ENCODE results near the gene KIAA1191.
"Not testable (repeated sequence)": the region's sequence is repeated elsewhere in the genome, so short reads cannot be mapped to it uniquely, and the experiment has no call there.

KIAA1191 gene, protein sequence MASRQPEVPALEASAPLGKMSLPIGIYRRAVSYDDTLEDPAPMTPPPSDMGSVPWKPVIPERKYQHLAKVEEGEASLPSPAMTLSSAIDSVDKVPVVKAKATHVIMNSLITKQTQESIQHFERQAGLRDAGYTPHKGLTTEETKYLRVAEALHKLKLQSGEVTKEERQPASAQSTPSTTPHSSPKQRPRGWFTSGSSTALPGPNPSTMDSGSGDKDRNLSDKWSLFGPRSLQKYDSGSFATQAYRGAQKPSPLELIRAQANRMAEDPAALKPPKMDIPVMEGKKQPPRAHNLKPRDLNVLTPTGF

GRCh38 chr5:176361437-176362232 is at the start of gene KIAA1191:
TSS of gene KIAA1191 (minus strand) at chr5:176361764. CDS start at chr5:176359508, 2,256 bp downstream.
- peak; percentile 94 for DNase-seq (ENCODE audit: low spot score)

- DNase-seq (ENCODE audit: low spot score) = peak; percentile 76
These were observed 49.1 kb upstream of the KIAA1191 start for GRCh38 chr5:176410486-176411180.

- no peak for DNase-seq (ENCODE audit: low spot score)
These were observed 48.2 kb upstream of the KIAA1191 start for GRCh38 chr5:176409765-176410164.

DNA sequence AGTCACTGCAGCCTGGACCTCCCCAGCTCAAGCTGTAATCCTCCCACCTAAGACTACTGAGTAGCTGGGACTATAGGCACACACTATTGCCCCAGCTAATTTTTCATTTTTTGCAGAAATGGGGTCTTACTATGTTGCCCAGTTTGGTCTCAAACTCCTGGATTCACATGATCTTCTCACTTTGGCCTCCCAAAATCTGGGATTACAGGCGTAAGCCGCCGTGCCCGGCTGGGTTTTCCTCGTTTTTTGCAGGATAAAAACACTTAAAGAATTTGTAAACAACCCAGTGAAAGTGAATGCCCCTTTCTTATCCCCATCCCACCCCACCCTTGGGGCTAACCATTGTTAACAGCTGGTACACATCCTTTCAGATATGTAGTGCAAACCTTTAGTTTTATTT is 47.0 kb upstream of the KIAA1191 start:
- DNase-seq (ENCODE audit: low spot score) = no peak

GRCh38 chr5:176408252-176408573 is 46.6 kb upstream of the KIAA1191 start:
- DNase-seq (ENCODE audit: low spot score) = not testable (repeated sequence)

DNA sequence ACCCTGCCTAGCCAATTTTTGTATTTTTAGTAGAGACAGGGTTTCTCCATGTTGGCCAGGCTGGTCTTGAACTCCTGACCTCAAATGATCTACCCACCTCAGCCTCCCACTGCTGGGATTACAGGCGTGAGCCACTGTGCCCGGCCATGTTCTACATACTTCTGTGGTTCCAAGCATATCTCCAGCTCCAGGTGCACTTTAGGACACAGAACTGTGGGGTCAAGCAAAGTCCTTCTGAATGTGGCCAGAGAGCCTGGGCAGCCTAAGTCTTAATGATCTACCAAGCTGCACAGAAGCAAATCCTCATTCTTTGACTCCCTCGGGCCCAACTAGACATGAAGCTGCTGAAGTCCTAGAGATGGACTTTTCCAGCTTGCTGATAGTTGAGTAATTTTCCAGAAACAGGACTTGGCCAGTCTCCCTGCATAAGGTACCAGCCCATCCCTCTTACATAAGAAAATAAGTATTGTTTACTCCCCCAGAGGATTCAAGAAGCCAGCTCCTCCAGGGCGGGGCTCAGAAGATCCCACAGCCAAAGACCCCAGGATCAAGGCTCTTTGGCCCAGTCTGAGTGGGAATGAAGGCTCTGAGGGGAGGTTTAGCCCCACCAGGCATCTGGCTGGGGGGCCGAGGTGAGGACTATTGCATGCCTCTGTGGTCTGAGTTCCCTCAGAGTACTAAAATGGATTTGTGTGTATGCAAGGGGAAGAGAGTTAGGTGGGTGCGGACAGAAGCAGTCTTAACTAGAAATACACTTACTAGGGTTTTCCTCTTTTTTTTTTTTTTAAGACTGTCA is 46.1 kb upstream of the KIAA1191 start:
- DNase-seq (ENCODE audit: low spot score) = no peak

DNA sequence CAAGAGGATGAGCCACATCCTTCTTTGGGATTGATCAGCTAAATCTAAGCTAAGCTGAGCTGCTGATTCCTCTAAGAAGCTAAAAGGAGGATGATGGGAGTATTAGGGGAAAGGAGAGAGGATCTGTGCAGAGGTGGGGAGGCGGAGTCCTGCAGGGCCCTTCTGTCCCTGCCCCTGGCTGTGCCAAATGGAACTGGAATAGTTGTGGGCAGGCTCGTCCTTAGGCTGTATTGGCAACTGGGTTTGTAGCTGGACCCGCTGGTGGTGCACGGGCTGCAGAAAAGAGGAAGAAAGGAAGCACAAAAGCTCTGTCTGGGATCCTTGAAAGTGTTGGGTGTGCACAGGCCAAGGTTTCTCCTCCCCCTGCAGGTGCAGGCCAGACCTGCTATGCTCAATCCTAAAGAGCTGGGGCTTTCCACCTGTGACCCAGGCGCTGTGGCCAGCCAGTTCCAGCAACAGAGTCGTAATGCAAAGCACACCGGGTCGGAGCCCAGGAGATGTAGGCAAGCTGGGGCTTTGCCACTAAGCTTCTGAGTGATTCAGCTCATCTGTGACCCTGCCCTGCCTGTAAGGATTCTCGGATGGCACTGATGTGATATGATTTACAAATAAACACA is 45.0 kb upstream of the KIAA1191 start:
- no peak for DNase-seq (ENCODE audit: low spot score)

GRCh38 chr5:176405656-176406435 is 44.3 kb upstream of the KIAA1191 start:
- peak; percentile 43 for DNase-seq (ENCODE audit: low spot score)

GRCh38 chr5:176401281-176402205 is 40.0 kb upstream of the KIAA1191 start:
- no peak for DNase-seq (ENCODE audit: low spot score)

- DNase-seq (ENCODE audit: low spot score) = peak; percentile 96
These were observed 39.0 kb upstream of the KIAA1191 start for GRCh38 chr5:176400382-176401156.

GRCh38 chr5:176397736-176398420 is 36.3 kb upstream of the KIAA1191 start:
- no peak for DNase-seq (ENCODE audit: low spot score)

GRCh38 chr5:176396330-176396729 is 34.8 kb upstream of the KIAA1191 start:
- DNase-seq (ENCODE audit: low spot score) = no peak

DNA sequence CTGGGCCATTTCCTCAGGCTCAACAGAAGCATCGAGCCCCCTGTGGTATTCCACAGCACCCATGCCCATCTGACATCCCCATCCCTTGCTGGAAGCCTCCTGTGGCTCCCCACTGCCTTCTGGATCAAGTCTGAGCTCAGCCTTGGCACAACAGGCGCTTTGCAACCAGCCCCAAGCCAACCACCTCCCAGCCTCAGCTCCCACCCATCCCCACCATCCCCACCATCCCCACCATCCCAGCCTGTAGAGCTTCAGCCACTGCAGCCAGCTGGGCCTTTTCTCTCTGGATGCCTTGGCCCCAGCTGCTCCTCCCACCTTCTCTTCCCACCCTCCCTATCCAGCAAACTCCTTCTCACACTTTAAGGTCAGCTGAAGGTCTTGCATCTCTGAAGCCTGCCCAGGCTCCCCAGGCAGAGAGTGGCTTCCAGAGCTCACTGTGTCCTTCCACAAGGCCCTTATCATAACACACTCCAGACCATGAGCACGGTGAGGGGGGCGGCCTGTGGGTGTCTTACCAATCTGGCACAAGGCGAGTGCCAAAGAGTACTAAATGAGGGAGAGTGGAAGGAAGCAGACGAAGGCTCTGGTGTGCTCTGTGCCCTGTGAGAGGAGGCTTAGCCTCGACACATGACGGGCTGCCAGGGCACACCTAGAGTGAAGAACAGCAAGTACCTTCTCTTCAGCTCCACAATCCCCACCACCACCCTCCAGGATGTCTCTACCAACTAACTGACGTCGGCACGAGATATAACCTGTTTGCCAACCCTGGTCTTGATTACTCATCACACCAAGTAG is 33.5 kb upstream of the KIAA1191 start:
- DNase-seq (ENCODE audit: low spot score) = no peak

DNA sequence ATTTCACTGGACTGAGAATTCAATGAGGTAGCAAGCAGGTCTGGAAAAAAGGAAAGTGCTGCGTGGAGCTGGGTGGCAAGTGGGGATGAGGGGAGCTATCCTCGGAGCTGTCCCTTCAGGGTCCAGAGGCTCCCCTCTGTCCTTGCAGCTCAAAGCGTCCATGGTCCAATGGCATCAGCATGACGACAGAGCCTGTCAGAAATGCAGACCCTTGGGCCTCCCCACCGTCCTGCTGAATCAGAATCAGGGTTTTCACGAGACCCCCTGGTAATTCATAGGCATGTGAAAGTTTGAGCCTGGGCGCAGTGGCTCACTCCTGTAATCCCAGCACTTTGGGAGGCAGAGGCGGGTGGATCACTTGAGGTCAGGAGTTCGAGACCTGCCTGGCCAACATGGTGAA is 32.5 kb upstream of the KIAA1191 start:
- DNase-seq (ENCODE audit: low spot score) = no peak

GRCh38 chr5:176392526-176392925 is 31.0 kb upstream of the KIAA1191 start:
- no peak for DNase-seq (ENCODE audit: low spot score)

DNA sequence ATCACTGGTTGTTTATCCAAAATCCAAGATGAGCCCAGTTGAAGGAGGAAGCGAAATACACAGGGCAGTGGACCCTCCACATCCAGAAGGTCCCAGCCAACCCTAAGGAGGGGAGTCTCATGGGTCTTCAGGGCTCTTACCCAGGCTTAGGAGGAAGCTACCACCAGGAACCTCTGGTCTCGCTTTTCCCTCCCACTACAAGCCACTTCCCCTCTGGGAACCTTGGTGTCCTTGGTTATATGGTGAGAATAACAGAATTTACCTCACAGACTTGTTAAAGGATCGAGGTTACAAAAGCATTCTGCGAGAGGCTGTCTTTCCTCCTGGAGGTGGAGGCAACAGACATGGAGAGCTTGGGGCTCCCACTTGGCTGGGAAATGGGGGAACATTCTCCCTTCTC is 30.4 kb upstream of the KIAA1191 start:
- no peak for DNase-seq (ENCODE audit: low spot score)

GRCh38 chr5:176391479-176391878 is 29.9 kb upstream of the KIAA1191 start:
- no peak for DNase-seq (ENCODE audit: low spot score)

Data from SW480 (cell line).